Superior temporal gyrus (tissue), 1 donor: ENCODE data around the gene PSMA7.

Experiments used
- DNase-seq: peaks from one replicate; pipeline ENCODE4 v3.0.0-alpha.2; 2016; ENCODE audit errors: extremely low spot score

PSMA7 gene

GRCh38 chr20:62136283-62137091, 6.7 kb downstream of the PSMA7 start:
- peak; percentile 82 for DNase-seq

- DNase-seq: no peak
These were observed 7.5 kb downstream of the PSMA7 start for GRCh38 chr20:62135573-62136266.

DNA sequence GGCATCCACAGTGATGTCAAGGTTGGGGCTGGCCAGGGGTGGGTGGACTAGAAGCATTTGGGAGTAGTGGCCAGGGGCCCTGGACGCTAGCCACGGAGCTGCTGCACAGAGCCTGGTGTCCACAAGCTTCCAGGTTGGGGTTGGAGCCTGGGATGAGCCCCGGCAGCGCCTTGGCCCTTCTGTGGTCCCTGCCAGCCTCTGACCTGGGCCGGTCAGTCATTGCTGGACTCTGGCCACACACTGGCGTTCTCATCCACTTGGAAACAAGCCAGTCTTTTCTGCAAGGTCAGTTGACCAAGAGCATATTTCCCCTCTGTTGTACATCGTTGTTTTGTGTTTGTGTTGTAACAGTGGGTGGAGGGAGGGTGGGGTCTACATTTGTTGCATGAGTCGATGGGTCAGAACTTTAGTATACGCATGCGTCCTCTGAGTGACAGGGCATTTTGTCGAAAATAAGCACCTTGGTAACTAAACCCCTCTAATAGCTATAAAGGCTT, 8.4 kb downstream of the PSMA7 start:
- DNase-seq: no peak

DNA sequence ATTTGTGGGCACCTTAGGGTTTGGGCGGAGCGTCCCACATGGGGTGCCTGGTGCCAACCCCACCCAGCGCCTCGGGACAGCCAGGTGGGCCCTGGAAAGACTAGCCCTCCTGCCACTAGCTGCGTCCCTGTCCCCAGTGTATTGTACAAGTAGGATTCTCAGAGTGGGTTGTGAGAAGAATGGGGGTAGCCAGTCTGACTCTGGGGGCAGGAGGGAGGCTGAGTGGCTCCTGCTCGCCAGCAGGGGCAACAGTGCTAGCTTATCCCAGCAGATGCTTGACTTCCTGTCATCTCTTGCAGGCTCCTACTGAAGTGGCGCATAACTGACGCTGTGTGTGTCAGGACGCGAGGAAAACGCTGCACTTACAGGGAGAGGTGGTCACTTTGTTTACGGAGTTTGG, 9.3 kb downstream of the PSMA7 start:
- DNase-seq: no peak

DNA sequence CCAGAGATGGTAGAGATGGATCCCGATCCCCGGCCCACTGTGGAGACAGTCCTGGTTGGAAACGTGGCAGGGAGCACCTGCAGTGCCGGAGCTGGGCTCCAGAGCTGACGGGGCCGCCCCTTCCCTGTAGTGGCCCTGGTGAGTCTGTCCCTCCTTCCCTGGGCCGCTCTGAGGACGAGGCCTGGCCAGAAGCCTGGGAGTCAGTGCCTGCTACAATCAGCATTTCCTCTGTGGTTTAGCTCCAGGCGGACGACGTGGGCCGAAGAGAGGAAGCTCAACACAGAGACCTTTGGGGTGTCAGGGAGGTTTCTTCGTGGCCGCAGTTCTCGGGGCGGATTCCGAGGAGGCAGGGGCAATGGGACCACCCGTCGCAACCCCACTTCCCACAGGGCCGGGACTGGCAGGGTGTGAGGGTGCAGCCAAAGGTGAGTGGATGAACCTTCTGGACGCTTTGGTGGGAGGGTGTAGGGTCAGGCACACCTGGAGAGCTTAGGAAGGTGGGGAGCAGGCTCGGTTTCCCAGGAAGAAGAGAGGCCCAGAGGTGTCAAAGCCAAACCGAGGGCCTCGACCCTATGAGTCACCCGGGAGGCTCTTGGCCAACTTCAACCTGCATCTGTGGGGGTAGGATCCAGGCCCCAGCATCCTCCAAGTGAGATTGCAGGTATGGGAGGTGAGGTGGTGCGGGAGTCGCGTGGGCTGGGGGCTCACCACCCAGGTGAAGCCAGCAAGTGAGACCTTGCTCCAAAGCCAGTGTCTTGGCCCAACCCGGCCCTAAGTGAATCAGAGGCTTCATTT, 9.9 kb downstream of the PSMA7 start:
- no peak for DNase-seq

GRCh38 chr20:62132421-62132820, 10.8 kb downstream of the PSMA7 start:
- DNase-seq: peak; percentile 11

DNA sequence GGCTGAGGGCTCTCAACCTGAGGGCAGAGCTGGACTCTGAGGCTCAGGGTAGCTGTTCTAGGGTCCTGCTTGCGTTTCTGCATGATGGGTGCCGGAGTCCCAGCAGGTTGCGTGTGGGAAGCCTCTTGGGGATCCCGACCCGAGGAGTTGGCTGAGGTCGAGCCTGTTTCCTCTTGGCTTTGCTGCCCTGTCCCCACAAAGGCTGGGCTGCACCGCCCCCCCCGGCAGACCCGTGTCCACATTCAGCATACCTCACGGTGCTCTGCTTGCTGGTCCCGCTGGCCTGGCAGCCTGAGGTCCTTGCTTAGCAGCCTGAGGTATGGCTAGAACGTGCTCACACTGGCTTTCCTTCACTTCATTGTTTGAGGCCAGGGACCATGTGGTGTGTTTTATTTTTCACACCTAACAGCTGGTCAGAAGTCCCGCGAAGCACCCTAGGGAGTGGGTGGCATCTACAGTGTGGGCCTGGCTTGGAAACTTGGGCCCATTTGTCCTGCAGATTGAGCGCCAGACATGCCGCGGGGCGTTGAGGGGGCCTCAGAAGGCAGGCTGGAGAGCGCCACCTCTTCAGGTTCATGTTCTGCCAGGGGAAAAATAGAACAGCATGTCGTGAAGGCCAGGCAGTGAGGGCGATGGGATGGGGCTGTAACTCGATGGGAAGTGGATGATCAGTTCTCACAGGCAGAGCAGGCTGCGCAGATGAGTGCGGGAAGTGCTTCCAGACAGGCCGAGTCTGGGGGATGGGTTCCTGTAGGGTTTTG, 11.5 kb downstream of the PSMA7 start:
- DNase-seq: no peak

DNA sequence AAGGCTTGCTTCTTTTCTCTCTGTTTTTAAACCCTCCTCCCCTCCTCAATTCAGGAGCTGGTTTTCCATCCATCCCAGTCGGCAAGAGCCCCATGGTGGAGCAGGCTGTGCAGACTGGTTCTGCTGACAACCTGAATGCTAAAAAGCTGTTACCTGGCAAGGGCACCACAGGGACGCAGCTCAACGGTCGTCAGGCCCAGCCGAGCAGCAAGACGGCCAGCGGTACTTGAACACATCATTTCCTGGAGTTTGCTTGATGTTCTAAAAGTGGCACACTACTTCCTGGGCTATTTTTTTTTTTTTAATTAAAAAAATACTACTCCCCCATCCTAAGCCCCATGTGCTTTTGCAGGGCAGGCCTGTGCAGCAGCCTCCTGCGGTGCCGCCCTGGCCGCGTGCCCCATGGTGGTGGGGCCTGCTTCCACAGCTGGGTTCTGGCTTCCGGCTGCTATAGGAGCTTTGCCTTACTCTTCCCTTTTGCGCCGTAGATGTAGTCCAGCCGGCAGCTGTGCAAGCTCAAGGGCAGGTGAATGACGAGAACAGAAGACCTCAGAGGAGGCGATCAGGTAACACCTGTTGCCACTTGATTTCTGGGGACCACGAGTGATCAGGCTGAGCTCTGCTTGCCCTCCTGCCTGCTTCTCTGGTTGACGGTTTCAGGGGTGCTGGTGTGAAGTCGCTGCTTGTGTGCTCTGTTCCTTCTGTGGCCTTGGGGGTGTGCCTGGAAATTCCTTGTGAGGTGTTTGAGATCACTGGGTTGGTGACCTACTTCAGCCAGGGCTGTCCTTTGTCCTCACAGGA, 13.3 kb downstream of the PSMA7 start:
- DNase-seq: no peak

DNA sequence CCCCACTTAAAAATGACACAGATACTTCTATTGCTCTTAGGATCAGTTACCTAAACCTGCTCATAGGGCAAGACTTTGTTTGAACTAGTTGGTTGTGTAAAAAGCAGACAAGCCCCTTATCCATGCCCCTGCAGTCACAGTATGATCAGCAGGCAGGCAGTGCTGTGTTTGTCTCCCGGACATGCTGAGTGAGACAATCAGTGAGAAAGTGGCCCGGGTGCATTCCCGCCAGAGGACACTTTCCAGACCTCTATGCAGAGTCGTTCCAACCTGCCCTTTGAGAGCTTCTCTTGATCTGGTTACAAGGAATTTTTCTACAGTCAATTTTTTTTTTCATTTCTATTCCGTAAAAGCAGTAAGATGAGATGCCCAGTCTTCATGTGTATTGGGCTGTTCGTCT, 14.7 kb downstream of the PSMA7 start:
- no peak for DNase-seq

GRCh38 chr20:62127799-62128198, 15.4 kb downstream of the PSMA7 start:
- no peak for DNase-seq

DNA sequence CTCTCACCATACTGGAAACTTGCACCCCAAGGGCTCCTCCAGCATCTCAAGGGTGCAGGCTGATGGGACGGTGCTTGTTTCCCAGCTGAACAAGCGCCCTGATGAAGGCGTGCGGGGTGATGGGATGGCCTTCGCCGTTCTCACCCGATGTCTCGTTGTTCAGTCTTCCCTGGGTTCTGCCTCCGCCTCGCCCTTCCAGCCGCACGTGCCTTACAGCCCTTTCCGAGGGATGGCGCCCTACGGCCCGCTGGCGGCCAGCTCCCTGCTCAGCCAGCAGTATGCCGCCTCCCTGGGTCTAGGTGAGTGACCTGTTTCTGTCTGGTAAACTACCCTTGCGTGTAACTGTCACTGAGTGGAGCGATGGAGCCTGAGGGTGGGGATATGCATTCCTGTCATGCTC, 17.1 kb downstream of the PSMA7 start:
- DNase-seq: no peak

GRCh38 chr20:62123450-62124118, 19.6 kb downstream of the PSMA7 start:
- peak; percentile 14 for DNase-seq

DNA sequence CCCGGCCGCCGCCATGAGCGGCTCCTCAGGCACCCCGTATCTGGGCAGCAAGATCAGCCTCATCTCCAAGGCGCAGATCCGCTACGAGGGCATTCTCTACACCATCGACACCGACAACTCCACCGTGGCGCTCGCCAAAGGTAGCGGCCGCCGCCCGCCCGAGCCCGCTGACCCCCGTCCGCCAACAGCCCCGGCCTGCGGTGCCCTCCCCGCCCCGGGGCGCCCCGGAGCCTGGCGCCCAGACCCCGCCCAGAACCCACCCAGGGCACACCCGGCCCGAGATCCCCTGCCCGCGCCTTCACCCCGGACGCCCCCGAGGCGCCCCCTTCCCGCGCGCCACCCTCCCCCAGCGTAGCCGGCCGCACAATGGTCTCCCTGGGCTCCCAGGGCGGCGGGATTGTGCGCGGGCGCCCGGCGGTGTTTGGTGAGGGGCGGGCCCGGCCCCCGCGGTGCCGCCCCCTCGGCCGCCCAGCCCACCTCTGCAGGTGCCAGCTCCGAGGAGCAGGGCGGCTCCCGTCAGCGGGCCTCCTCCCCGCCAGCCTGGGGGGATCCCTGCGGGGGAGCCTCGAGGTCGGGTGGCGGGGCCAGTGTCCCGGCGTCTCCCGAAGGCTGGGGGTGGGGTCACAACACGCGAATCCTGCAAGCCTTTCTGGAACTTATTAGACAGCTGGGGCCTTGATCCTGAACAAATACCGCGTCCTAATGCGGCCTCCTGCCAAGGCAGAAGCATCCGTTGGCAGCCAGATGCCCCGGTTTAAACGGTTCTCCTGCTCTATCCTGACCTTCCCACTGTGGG, 20.3 kb downstream of the PSMA7 start:
- peak; percentile 9 for DNase-seq

- peak; percentile 92 for DNase-seq
These were observed 21.2 kb downstream of the PSMA7 start, which contains the start of gene LSM14B for GRCh38 chr20:62121776-62122653. Gene LSM14B (plus strand): TSS chr20:62122475. CDS start chr20:62122667, 192 bp downstream.

DNA sequence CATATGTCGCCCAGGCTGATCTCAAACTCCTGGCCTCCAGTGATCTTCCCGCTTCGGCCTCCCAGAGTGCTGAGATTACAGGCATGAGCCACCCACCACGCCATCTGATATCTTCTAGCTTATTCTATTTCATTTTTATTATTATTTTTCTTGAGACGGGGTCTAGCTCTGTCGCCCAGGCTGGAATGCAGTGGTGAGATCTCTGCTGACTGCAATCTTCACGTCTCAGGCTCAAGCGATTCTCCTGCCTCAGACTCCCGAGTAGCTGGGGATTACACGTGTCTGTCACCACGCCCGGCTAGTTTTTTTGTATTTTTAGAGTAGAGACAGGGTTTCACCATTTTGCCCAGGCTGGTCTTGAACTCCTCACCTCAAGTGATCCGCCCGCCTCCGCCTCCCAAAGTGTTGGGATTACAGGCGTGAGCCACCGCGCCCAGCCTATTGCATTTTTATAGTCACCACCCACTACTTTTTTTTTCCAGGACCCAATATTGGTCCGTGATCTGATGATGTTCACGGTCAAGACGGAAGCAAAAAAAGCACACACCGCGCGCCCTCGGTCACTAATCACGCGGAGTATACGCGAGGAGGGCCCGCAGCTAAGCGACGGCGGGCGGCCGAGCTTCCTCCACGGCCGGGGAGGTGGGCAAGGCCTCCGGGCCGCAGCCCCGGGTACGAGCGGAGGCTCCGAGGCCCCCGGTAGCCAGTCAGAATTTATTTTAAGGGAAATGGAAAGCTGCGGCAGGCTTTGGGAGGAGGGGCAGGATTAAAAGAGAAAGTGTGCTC, 22.0 kb downstream of the PSMA7 start:
- DNase-seq: peak; percentile 56

DNA sequence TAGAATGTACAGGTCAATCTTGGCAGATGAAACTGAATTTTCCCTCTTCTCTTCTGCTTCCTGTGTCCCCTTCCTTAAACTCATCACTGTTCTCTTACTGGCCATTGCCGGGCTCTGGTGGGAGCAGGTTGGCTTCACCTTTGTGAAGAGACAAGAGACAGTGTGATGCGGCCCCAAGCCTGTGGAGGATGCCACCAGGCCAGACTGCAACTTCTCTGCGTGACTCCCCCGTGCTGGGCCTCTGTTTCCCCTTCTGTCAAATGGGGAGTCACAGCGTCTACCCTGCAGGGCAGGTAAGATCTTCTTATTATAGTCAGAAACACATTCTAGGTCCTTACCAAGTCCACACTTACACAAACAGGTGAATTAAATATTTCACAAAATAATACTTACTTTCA, 22.8 kb downstream of the PSMA7 start:
- no peak for DNase-seq

- no peak for DNase-seq
These were observed 23.4 kb downstream of the PSMA7 start for GRCh38 chr20:62119591-62120364.
